ENCODE data around the gene IRF3.
A peak's percentile ranks its signal among the peaks of the same experiment; 100 is the strongest.

The IRF3 gene

GRCh38 chr19:49652551-49653465 is 12.8 kb downstream of the IRF3 start:
- TF ChIP-seq, protein P1, sequence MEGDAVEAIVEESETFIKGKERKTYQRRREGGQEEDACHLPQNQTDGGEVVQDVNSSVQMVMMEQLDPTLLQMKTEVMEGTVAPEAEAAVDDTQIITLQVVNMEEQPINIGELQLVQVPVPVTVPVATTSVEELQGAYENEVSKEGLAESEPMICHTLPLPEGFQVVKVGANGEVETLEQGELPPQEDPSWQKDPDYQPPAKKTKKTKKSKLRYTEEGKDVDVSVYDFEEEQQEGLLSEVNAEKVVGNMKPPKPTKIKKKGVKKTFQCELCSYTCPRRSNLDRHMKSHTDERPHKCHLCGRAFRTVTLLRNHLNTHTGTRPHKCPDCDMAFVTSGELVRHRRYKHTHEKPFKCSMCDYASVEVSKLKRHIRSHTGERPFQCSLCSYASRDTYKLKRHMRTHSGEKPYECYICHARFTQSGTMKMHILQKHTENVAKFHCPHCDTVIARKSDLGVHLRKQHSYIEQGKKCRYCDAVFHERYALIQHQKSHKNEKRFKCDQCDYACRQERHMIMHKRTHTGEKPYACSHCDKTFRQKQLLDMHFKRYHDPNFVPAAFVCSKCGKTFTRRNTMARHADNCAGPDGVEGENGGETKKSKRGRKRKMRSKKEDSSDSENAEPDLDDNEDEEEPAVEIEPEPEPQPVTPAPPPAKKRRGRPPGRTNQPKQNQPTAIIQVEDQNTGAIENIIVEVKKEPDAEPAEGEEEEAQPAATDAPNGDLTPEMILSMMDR (IDR thresholded peaks at IDR 0.05), result no peak
- TF ChIP-seq ZFX (IDR thresholded peaks at IDR 0.05; ENCODE audit: borderline replicate concordance), result no peak

GRCh38 chr19:49651820-49652550 is 13.7 kb downstream of the IRF3 start:
- H3K27ac ChIP-seq, result no peak overlapping the region
- TF ChIP-seq ZFX (IDR thresholded peaks at IDR 0.05; ENCODE audit: borderline replicate concordance), result no peak
- TF ChIP-seq, protein P1 (IDR thresholded peaks at IDR 0.05), result no peak

More at GRCh38 chr19:49652551-49653465, 12.8 kb downstream of the IRF3 start:
- no peak overlapping the region for H3K27ac ChIP-seq

DNA sequence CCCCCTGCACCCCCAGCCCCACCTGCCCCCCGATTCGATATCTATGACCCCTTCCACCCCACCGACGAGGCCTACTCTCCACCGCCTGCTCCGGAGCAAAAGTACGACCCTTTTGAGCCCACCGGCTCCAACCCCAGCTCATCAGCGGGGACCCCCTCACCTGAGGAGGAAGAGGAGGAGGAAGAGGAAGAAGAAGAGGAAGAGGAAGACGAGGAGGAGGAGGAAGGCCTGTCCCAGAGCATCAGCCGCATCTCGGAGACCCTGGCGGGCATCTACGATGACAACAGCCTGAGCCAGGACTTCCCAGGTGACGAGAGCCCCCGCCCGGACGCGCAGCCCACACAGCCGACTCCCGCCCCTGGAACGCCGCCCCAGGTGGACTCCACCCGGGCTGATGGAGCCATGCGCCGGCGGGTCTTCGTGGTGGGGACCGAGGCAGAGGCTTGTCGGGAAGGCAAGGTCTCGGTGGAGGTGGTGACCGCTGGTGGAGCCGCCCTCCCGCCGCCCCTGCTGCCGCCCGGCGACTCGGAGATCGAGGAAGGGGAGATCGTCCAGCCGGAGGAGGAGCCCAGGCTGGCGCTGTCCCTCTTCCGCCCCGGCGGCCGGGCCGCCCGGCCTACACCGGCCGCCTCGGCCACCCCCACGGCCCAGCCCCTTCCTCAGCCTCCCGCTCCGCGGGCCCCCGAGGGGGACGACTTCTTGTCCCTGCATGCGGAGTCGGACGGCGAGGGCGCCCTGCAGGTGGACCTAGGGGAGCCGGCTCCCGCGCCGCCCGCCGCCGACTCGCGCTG is 14.4 kb downstream of the IRF3 start:
- TF ChIP-seq, protein P1 (IDR thresholded peaks at IDR 0.05), result no peak
- no peak for TF ChIP-seq ZFX (IDR thresholded peaks at IDR 0.05; ENCODE audit: borderline replicate concordance)
- no peak overlapping the region for H3K27ac ChIP-seq

DNA sequence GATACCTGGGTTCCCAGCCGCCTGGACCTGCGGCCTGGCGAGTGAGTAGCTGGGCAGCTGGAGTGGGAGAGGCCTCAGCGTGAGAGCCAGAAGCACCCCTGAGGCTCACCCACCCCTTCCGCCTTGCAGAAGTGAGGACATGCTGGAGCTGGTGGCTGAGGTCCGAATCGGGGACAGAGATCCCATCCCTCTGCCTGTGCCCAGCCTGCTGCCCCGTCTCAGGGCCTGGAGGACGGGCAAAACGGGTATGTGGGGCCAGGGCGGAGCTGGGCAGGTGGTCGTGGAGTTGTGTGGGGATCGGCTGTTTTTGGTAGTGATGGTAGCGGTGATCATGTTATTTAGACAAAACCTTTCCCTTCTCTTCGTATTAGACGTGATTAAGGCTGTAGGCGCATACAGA is 19.1 kb downstream of the IRF3 start:
- no peak for TF ChIP-seq ZFX (IDR thresholded peaks at IDR 0.05; ENCODE audit: borderline replicate concordance)
- no peak overlapping the region for H3K27ac ChIP-seq

GRCh38 chr19:49645995-49646394 is 19.7 kb downstream of the IRF3 start:
- no peak overlapping the region for H3K27ac ChIP-seq
- TF ChIP-seq, protein P1 (IDR thresholded peaks at IDR 0.05), result no peak
- no peak for TF ChIP-seq ZFX (IDR thresholded peaks at IDR 0.05; ENCODE audit: borderline replicate concordance)

DNA sequence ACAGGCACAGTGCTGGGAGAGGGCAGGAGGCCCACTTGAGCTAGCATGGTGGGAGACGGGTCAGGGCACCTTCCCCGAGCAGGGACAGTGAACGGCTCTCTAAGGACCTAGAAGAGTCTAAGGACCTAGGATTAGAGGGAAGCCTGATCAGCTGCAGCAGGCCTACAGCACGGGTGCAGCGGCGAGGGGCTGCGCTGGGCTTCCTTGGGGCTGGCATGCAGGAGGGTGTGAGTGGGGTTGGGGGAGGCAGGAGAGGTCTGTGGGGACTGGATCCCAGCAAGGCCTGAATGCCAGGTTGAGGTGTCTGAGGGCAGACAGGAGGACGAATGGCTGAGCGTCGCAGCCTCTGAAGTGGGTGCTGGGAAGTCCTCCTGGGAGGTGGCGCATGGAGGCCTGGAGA is 20.1 kb downstream of the IRF3 start:
- no peak overlapping the region for H3K27ac ChIP-seq
- TF ChIP-seq, protein P1 (IDR thresholded peaks at IDR 0.05), result no peak
- TF ChIP-seq ZFX (IDR thresholded peaks at IDR 0.05; ENCODE audit: borderline replicate concordance), result no peak

- no peak for TF ChIP-seq ZFX (IDR thresholded peaks at IDR 0.05; ENCODE audit: borderline replicate concordance)
- TF ChIP-seq, protein P1 (IDR thresholded peaks at IDR 0.05), result no peak
- peak overlapping the region; percentile 83 for H3K27ac ChIP-seq
Observed at GRCh38 chr19:49643466-49643865, 22.2 kb downstream of the IRF3 start.
